TTC549 (cell line): ENCODE data around the gene IGDCC3.

Experiments
- FAIRE-seq: peaks from 2 replicates; lab custom pipeline; 2012; peaks lifted over from hg19 to GRCh38; lab: Jason Lieb, UNC

Gene IGDCC3

DNA sequence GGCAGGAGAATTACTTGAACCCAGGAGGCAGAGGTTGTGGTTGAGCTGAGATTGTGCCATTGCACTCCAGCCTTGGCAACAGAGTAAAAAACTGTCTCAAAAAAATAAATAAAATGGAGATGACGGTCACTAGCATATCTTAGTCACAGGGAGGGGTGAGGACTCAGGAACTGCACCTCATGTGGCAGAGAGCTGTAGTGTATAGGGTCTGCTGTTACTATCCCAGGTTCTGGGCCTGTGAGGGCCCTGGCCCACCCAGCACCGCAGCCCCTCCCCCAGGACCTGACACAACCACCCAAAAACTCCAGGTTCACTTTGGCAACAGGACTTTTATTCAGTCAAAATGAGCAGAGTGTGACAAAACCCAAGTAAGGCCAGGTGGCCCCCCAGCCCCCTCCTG, 51.0 kb downstream of the IGDCC3 start:
- FAIRE-seq, result no peak

DNA sequence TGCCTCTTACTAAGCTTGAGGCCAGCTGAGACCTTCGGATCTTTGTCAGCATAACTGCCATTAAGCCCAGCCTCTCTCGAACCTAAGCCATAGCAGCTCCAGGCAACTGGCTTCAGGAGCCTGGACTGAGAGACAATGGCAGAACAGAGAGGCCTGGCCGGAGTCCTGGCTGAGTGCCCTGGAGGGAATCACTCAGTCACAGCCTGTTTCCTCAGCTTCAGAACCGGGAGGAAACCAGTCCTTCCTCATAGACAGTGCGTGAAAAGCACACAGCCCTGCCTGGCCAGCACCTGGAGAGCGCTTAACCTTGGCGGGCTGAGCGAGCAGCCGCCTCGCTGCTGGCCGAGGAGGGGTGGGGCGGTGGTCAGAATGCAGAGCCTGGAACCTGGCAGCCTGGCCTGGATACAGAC, 51.7 kb downstream of the IGDCC3 start:
- FAIRE-seq, result no peak

DNA sequence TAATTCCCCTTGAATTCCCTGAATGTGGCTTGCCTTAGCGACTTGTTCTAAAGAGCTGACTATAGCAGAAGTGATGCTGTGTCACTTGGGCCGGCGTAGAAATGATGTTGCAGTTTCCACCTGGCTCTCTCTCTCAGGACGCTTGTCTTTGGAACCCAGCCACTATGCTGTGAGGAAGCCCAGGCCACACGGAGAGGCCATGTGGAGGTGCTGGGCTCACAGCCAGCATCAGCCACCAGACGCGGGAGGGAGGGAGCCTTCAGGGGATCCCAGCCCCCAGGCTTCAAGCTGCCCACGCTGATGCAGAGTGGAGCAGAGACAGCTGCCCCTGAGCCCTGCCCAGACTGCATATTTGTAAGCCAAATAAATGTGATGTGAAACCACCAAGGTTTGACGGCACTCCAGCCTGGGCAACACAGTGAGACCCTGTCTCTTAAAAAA, 54.7 kb downstream of the IGDCC3 start:
- no peak for FAIRE-seq

DNA sequence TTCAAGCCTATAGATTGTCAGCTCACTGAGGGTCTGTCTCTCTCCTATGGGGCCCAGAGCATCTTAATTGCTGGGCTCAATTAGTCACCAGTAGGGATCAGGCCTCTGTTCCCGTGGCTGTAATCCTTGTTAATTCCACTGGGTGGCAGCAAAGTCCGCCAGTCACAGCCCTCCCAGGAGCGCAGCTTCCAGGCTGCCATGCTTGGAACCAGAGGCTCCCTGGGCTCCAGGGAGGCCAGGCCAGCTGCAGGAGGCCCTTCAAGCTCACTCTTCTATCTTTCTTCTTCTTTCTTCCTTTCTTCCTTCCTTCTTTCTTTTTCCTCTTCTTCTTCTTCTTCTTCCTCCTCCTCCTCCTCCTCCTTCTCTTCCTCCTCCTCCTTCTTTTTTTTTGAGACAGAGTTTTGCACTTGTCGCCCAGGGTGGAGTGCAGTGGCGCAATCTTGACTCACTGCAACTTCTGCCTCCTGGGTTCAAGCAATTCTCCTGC, 58.9 kb downstream of the IGDCC3 start:
- no peak for FAIRE-seq

DNA sequence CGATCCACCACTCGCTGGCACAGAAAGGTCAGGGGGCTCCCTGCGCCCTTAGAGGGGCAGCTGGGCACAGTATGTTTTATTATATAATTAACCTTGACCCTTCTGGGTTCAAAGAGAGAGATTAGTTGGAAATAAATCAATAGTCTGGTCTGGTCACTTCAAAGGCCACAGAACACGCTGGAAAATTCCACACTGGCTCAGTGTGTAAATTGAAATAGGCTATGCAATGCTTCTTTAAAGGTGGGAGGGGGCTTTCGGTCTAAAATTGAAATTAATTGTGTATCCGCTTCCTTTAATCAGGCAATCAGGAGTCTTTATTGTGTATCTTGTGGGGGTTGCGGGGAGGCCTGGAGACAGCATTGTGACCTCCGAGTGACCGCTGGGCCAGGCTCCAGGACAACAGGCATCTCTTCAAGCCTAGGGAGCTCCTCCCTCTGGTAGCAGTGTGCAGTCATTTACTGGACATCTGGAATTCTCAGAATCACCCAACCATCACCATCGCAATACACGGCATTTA, 65.3 kb downstream of the IGDCC3 start:
- no peak for FAIRE-seq

DNA sequence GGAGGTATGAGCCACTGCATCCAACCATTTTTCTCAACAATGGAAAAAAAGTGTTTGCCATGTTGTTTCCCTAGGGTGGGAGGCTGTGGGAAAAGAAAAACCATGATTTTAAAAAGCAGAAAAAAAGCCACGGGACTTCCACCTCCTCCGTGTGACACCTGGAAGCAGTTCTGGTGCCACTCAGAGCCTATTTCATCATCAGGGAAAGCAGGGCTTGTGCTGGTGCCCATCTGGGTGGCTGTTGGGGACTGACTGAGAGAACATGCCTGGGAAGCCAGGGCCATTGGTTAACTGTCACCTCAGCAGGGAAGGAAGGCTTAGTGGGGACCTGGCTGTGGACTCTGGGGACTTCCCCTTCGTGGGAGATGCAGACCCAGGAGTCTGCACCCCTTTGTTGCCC, 66.0 kb downstream of the IGDCC3 start:
- no peak for FAIRE-seq

DNA sequence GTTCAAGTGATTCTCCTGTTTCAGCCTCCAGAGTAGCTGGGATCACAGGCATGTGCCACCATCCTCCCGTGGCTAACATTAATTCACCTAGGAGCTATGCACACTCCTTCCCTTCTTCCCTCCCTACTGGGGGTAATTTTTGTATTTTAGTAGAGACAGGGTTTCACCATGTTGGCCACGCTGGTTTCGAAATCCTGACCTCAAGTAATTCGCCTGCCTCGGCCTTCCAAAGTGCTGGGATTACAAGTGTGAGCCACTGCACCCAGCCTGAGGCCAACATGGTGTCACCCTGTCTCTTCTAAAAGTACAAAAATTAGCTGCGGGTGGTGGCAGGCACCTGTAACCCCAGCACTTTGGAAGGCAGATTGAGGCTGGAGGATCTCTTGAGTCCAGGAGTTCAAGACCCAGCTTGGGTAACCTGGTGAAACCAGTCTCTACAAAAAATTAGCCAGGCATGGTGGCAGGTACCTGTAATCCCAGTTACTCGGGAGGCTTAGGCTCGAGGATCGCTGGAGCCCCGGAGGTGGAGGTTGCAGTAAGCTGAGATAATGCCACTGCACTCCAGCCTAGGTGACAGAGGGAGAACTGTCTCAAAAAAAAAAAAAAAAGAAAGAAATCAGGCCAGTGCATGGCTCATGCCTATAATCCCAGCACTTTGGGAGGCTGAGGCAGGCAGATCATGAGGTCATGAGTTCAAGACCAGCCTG, 67.2 kb downstream of the IGDCC3 start:
- FAIRE-seq, result no peak

DNA sequence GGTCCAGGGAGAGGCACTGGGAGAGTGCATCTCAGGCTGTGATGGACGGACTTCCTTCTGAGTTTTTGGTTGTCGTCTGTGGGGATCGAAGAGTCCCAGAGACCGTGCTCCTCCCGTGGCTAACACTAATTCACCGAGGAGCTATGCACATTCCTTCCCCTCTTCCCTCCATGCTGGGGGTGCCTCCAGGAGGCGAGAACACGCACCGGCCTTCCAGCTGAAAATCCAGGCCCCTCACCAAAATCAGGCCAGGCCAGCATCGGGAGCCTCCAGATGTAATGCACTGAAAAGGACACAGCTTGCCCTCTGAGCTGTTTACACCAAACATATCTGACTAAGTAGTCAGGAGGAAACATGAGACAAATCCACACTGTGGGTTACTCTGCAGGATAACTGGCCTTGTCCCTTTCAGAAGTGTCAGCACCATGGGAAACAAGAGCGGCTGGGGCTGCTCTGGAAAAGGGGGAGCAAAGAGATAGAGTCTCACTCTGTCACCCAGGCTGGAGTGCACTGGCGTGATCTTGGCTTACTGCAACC, 67.9 kb downstream of the IGDCC3 start:
- no peak for FAIRE-seq

DNA sequence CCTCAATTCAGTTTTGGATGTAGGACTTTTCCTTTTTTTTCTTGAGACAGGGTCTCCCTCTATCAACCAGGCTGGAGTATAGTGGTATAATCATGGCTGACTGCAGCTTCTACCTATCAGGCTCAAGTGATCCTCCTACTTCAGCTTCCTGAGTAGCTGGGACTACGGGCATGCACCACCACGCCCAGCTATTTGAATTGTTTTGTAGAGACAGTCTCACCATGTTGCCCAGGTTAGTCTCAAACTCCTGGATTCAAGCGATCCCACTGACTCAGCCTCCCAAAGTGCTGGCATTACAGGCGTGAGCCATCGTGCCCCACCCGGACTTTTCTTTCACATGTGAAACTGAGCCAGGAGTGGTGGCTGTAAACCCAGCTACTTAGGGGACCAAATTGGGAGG, 69.8 kb downstream of the IGDCC3 start:
- no peak for FAIRE-seq

DNA sequence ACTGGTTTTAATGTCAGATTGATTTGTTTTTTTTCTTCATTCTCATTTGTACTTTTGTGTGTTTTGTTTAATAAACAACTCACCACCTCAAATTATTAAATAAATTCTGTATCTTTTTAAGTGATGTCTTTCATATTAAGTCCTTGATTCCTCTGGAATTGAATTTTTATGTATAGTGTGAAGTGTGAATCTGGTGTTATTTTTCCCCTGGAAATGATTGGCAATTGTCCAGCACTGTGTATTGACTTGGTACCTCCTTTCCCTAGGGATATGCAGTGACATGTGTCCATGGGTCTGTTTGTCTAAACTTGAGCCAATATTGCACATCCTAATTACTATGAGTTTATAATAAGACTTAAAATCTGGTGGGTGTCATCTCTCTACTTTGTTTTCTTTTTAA, 71.3 kb downstream of the IGDCC3 start:
- no peak for FAIRE-seq

DNA sequence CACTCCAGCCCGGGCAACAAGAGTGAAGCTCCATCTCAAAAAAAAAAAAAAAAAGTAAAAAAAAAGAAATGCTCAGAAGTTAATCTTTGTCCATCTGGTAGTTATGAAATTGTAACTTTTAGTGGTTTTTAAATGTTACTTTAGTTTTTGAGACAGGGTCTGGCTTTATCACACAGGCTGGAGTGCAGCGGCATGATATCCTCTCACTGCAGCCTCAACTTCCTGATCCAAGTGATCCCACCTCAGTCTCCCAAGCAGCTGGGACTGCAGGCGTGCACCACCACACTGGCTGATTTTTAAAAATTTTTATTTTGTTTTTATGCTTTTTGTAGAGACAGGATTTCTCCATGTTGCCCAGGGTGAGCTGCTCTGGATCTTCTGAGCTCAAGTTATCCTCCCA, 72.0 kb downstream of the IGDCC3 start:
- no peak for FAIRE-seq

DNA sequence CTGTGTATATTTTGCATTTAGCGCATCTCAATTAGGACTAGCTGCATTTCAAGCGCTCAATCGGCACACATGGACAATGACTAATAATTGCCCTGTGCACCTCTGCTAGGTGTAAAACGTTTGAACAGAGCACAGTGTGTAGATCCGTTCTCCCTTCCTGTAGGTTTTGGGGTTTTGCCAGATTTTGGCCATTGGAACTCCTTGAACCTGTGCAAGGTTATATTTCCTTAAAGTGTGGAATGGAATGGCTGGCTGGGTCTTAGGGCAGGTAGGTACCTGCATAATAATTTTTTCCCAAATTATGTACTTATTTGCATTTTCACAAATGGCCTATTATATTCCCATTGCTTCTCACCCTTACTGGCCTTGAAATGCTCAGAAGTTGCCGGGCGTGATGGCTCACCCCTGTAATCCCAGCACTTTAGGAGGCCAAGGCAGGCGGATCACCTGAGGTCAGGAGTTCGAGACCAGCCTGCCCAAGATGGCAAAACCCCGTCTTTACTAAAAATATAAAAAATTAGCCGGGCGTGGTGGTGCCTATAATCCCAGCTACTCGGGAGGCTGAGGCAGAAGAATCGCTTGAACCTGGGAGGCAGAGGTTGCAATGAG, 72.5 kb downstream of the IGDCC3 start:
- no peak for FAIRE-seq

DNA sequence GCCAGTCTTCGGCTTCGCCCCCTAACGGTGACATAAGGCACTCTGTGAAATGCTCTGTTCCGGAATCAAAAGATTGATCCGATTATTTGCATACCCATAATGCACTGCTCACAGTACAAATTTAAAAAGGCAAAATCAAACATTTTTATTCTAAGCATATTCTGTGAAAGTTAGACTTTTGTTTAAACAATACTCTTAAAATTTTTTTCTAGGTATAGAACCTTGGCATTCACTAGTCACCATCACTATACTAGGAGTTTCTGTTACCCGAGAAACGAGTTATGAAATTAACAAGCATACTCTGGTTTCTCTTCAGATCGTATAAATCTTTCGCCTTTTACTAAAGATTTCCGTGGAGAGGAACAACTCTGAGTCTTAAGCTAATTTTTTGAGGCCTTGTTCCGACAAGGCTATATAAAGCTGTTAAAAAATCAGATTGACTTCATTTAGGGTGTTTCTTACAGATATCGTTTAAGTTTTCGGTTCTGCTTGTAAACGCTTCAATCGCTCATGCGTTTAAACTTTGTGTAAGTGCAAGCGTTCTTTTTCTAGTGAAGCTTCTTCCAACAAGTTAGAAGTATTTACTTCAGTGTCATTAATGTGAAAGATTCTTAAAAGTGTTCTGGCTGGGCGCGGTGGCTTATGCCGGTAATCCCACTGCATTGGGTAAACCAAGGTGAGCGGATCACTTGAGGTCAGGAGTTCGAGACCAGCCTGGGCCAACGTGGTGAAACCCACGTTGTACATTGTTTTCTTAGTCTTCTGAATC, 73.2 kb downstream of the IGDCC3 start, which contains the start of gene RNU5B-1:
Gene RNU5B-1 (plus strand): TSS at position 297 of the 769 bp plus-strand sequence.
- peak; percentile 93 for FAIRE-seq

DNA sequence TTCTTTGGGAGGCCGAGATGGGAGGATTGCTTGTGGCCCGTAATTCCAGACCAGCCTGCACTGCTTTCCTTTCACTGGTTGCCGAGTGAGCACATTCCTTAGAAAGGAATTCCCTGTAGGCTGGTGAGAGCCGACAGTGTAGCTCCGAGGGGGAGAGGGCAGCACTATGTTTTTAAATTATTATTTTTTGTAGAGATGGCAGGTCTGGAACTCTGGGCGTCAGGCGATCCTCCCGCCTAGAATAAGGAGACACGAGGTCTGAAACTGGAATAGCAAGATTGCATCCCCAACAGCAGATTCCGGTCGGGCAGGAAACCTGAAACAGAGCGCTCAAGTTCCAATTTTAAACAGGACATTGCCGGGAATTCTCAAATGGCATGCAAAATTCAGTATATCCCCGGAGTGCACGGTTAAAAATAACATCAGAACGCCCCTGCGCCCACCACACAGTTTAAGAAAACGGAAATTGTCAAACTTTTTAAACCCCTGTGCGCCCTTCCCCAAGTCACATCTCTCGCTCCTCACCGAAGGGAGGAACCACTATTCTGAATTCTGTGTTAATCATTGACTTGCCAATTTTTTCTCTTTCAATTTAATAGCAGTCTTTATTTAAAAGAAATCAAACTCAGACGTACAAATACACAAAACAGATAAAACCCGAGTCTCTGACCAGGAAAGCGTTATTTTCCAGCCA, 74.0 kb downstream of the IGDCC3 start:
- FAIRE-seq, result no peak

DNA sequence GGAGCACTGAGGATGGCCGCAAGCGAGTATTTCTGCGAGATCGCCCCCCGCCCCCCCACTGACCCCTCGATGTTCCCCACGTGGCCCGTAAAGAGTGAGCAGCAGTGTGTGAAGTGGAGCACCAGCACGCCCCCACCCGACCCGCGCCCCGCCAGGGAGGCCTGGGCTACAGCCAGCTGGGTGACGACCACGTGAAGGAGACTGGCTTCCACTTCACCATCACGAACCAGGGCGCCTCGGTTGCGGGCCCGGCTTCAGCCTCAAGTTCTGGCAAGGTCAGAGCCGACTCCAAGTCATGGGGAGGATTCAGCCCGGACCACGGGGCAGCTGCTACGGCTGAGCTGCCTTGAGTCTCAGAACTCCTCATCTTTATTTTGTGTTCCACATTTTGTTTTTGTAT, 75.7 kb downstream of the IGDCC3 start:
- FAIRE-seq, result no peak

DNA sequence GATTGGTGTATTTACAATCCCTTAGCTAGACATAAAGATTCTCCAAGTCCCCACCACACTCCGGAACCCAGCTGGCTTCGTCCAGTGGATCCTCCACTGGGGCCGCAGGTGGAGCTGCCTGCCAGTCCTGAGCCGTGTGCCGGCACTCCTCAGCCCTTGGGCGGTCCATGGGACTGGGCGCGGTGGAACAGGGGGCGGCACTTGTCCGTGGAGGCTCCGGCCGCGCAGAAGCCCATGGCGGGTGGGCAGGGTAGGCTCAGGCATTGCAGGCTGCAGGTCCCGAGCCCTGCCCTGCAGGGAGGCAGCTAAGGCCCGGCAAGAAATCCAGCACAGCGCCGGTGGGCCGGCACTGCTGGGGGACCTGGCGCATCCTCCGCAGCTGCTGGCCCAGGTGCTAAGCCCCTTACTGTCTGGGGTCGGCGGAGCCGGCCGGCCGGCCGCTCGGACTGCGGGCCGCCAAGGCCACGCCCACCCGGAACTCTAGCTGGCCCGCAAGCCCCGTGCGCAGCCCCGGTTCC, 76.8 kb downstream of the IGDCC3 start:
- no peak for FAIRE-seq

DNA sequence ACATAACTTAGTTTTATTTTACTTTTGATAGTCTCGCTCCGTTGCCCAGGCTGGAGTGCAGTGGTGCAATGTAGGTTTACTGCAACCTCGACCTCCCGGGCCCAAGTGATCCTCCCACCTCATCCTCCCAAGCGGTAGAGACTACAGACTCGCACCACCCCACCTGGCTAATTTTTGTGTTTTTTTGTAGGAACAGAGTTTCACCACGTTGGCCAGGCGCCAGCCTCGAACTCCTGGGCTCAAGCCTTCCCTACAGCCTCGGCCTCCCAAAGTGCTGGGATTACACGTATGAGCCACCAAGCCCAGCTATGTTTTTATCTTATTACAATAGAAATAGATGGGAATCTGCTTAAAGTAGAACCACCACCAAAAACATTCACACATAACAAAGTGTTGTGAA, 79.1 kb downstream of the IGDCC3 start:
- FAIRE-seq, result no peak

DNA sequence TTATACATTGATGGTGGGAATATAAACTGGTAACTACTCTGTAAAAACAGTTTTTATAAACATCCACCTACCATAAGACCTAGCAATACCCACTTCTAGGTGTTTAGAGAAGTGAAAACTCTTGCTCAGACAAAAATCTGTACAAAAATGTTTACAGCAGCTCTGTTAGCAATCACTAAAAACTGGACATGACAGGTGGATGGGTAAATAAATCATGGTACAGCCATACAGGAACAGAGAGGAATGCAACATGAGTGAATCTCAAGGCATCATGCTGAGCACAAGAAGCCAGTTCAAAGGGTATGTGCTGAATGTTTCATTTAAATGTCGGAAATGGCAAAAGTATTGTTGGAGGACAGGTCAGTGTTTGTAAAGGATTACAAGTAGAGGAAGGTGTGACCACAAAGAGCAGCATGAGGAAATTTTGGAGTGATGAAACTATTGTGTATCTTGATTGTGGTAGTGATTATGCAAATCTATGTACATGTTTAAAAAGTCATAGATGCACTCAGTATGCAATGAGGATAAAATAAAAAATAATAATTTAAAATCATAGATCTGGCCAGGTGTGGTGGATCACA, 84.8 kb downstream of the IGDCC3 start:
- FAIRE-seq, result no peak

DNA sequence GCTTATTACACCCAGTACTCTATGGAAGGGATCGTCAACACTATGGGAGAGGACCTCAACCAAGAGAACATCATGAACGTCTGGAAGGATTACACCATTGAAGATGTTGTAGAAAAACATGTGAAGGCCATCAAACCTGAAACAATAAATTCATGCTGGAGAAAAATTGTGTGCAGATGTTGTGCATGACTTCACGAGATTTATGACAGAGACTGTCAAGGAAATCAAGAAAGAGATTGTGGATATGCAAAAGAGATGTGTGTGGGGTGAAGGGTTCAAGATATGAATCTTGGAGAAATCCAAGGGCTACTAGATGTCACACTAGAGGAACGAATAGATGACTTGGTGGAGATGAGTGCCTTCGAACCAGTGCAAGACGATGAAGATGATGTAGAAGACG, 87.6 kb downstream of the IGDCC3 start:
- no peak for FAIRE-seq

DNA sequence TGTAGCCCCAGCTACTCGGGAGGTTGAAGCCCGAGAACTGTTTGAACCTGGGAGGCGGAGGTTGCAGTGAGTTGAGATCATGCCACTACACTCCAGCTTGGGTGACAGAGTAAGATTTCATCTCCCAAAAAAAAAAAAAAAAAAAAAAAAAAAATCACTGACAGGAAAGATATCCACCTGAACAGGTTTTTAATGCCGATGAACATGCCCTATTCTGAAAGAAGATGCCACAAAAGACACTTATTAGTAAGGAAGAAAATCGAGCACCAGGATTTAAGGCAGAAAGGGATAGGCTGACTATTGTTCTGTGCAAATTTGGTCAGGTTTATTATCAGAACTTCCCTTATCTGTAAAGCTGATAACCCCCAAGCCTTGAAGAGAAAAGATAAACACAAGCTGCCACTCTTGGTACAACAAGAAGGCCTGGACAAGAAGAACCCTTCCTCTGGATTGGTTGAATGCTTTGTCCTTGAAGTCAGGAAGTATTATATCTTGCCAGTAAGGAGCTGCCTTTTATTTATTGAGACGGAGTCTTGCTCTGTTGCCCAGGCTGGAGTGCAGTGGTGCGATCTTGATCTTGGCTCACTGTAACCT, 88.4 kb downstream of the IGDCC3 start:
- no peak for FAIRE-seq

DNA sequence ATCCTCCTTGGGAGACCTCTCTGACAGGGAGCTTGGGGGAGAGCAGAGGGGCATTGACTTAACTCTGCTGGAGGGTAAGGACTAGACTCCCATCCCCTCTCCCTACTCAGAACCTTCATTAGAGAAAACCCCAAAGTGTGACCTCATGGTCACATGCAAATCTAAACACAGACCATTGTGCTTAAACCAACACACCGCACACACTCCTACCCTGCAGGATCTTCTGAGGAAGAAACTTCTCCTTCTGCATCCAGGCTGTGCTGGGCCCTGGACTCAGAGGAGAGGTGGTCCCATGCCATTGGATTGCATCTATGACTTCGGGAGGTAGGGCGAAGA, 90.3 kb downstream of the IGDCC3 start:
- no peak for FAIRE-seq
